Stomach (tissue), 9 donors: ENCODE data around the gene JAML. TPM values are rescaled to one million over a fixed set of nuclear protein-coding genes. Genes with fewer than 3 reads are reported as not detected.
A peak's percentile ranks its signal among the peaks of the same experiment; 100 is the strongest.
"Not testable (repeated sequence)": the region's sequence is repeated elsewhere in the genome, so short reads cannot be mapped to it uniquely, and the experiment has no call there.

Source experiments
- DNase-seq, 2 donors: peaks; one replicate each; pipeline versions ENCODE4 v3.0.0 to v3.0.0-alpha.2; 2013 to 2019
- H3K27ac ChIP-seq, 5 donors: fragments of 200-600 bp in 4 of 5; sonication (generic) in 4 of 5; one replicate each; pipeline ENCODE4 v1.5.1; 2013 to 2019; ENCODE audit warnings: mild to moderate bottlenecking in 1 of 5, moderate library complexity in 1 of 5
- H3K27me3 ChIP-seq, 3 donors: fragments of 200-600 bp; sonication (generic); one replicate each; pipeline ENCODE4 v1.5.1; 2017 to 2019; ENCODE audit warnings: mixed run types in 1 of 3
- H3K36me3 ChIP-seq, 4 donors: fragments of 200-600 bp; sonication (generic); 1 replicate in 3 of 4; 2 replicates in 1 of 4; pipeline ENCODE4 v1.5.1; 2016 to 2019
- H3K4me1 ChIP-seq, 4 donors: fragments of 200-600 bp; sonication (generic); one replicate each; pipeline ENCODE4 v1.5.1; 2016 to 2019
- H3K4me3 ChIP-seq, 4 donors: fragments of 200-600 bp; sonication (generic) in 3 of 4; one replicate each; pipeline ENCODE4 v1.5.1; 2016 to 2019; ENCODE audit warnings: mild to moderate bottlenecking in 1 of 4
- H3K9me3 ChIP-seq, 4 donors: fragments of 200-600 bp; sonication (generic); one replicate each; pipeline ENCODE4 v1.5.1; 2016 to 2019
- EP300 ChIP-seq: sonication (generic); formaldehyde crosslinking; IDR thresholded peaks from one replicate; pipeline ENCODE4 v1.6.1; 2017; ENCODE audit warnings: antibody characterized with exemption
- POLR2A ChIP-seq, 4 donors: fragments of 450-650 bp; IDR thresholded peaks; one replicate each; pipeline ENCODE4 v1.6.1; 2016; ENCODE audit warnings: antibody characterized with exemption in 4 of 4, control low read depth in 2 of 4, mild to moderate bottlenecking in 1 of 4, moderate library complexity in 1 of 4
- POLR2AphosphoS5 ChIP-seq, 3 donors: sonication (generic); formaldehyde crosslinking; IDR thresholded peaks; one replicate each; pipeline ENCODE4 v1.6.1; 2016; ENCODE audit warnings: antibody characterized with exemption in 3 of 3
- WGBS, 5 donors: extraction: QIAGEN DNeasy Blood & Tissue Kit in 3 of 5; methylation state at CpG; one replicate each; pipeline versions ENCODE4 v1.1.5 to v1.1.7; 2013 to 2018; 5-methylcytosine and 5-hydroxymethylcytosine counted together
- intact Hi-C: fragments of 100-400 bp; cut with DNase I; formaldehyde crosslinking; loops from one replicate; pipeline ENCODE4 v1.15.1; 2023; ENCODE audit warnings: low total_unique reads
- polyA plus RNA-seq, 3 donors: library from polyadenylated mRNA; stranded (reverse); fragments of 200-250 nt; gene quantifications; one replicate each; pipeline ENCODE4 v1.2.3, GENCODE V29; 2013
- total RNA-seq, 5 donors: library from RNA; depleted of rRNA; stranded (reverse); fragments of >200 nt; gene quantifications; one replicate each; pipeline versions ENCODE4 v1.1.0 to v1.2.3, GENCODE V29; 2014 to 2016
- TF ChIP-seq, protein P1 (sequence below), 7 experiments: fragments of 450-650 bp in 4 of 7; fragments of 200-600 bp in 3 of 7; sonication (generic) in 3 of 7; IDR thresholded peaks; one replicate each; pipeline ENCODE4 v1.5.1; 2016 to 2019; ENCODE audit warnings: antibody characterized with exemption in 7 of 7, control low read depth in 2 of 7, mild to moderate bottlenecking in 1 of 7
- donor health status: healthy with polysubstance abuse.
- donor health status: Bipolar disorder and iron deficiency.
- donor health status: healthy.

Gene JAML
- total and polyA plus RNA-seq, 8 donors, result 3.7 to 35.0 (median 12.8) TPM

- Histone ChIP-seq H3K4me3 (no peak overlapping the region), H3K9me3 (peaks cover 0 to 7% (median 0%) of the 10 kb centered on the region in 4 donors), H3K4me1 (peaks cover 9 to 36% (median 25%) of the 10 kb centered on the region in 4 donors), H3K27me3 (no peaks in the 10 kb centered on the region), H3K27ac (peak overlapping the region; percentile 31 to 62 (median 60)), H3K36me3 (peaks cover 0 to 6% (median 0%) of the 10 kb centered on the region in 4 donors)
- WGBS, 5 donors, result 19 to 33% (median 24%) methylated on average over 9 to 10 of the region's 10 CpGs
- intact Hi-C loops, result loop anchor here (10.0 kb wide), 1 partner anchor 100 kb away; no protein-coding TSS in a partner anchor
- DNase-seq, result peak; percentile 94
- peak; percentile 63 to 90 (median 70) for TF ChIP-seq POLR2AphosphoS5 (IDR thresholded peaks at IDR 0.05)
- TF ChIP-seq, protein P1, sequence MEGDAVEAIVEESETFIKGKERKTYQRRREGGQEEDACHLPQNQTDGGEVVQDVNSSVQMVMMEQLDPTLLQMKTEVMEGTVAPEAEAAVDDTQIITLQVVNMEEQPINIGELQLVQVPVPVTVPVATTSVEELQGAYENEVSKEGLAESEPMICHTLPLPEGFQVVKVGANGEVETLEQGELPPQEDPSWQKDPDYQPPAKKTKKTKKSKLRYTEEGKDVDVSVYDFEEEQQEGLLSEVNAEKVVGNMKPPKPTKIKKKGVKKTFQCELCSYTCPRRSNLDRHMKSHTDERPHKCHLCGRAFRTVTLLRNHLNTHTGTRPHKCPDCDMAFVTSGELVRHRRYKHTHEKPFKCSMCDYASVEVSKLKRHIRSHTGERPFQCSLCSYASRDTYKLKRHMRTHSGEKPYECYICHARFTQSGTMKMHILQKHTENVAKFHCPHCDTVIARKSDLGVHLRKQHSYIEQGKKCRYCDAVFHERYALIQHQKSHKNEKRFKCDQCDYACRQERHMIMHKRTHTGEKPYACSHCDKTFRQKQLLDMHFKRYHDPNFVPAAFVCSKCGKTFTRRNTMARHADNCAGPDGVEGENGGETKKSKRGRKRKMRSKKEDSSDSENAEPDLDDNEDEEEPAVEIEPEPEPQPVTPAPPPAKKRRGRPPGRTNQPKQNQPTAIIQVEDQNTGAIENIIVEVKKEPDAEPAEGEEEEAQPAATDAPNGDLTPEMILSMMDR (IDR thresholded peaks at IDR 0.05), result no peak
Measured at GRCh38 chr11:118194835-118195627, 29.8 kb downstream of the JAML start.

DNA sequence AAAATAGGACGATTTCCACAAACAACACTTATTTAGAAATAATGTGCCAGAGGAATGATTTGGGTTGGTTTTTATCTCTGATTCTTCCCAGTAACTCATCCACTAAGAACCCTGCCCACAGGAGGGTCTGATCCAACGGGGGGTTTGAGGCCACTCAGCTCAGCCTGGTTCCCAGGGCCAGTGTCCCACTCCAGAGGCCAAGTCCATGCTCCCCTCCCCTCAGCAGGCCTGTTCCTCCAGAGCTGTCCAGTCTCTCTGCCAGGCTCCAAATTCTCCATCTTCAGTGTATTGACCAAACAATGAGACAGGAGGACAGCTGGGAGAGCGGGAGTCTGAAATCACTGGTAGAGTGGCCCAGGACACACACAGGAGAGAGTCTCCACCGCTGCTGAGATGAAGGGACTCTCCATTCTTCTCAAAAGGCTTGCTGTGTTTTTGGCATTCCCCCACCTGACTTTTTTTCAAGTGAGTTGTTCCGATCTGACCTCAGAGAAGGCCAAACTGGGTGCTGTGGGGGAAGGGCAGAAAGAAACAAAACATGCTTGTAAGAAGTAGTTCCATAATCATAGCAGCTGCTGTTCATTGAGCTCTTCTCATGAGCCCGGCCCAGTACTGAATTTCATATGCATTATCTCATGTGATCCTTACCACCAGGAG is 30.8 kb downstream of the JAML start:
- intact Hi-C loops, result loop anchor here (10.0 kb wide), 1 partner anchor 101 kb away; no protein-coding TSS in a partner anchor
- 58 to 74% (median 60%) methylated on average over 6 of the region's 6 CpGs for WGBS, 5 donors
- Histone ChIP-seq H3K36me3 (peaks cover 0 to 6% (median 0%) of the 10 kb centered on the region in 4 donors), H3K4me3 (no peak overlapping the region), H3K9me3 (peaks cover 0 to 7% (median 0%) of the 10 kb centered on the region in 4 donors), H3K27ac (peak overlapping the region in 3 of 5 donors; percentile 3 to 62 (median 60)), H3K4me1 (peaks cover 9 to 36% (median 25%) of the 10 kb centered on the region in 4 donors), H3K27me3 (no peaks in the 10 kb centered on the region)
- no peak for DNase-seq
- TF ChIP-seq POLR2A (IDR thresholded peaks at IDR 0.05) (no peak), POLR2AphosphoS5 (IDR thresholded peaks at IDR 0.05) (no peak), EP300 (no peak)
- TF ChIP-seq, protein P1 (IDR thresholded peaks at IDR 0.05), result no peak

DNA sequence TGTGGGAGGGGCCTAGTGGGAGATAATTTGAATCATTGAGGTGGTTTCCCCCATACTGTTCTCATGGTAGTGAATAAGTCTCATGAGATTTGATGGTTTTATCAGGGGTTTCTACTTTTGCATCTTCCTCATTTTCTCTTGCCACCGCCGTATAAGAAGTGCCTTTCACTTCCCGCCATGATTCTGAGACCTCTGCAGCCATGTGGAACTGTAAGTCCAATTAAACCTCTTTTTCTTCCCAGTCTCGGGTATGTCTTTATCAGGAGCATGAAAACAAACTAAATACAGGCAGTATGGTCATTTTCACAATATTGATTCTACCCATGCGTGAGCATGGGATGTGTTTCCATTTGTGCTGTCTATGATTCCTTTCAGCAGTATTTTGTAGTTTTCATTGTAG is 32.0 kb downstream of the JAML start:
- H3K36me3 ChIP-seq, H3K4me3 ChIP-seq, H3K9me3 ChIP-seq, H3K27me3 ChIP-seq, DNase-seq, H3K27ac ChIP-seq: not testable (repeated sequence)
- WGBS, 5 donors, result 88 to 90% (median 89%) methylated on average over 5 of the region's 5 CpGs
- H3K4me1 ChIP-seq, result peaks cover 9 to 23% (median 18%) of the 10 kb centered on the region in 4 donors
- intact Hi-C loops, result loop anchor here (10.0 kb wide), 1 partner anchor 102 kb away; no protein-coding TSS in a partner anchor

- H3K27ac ChIP-seq, H3K36me3 ChIP-seq, H3K4me3 ChIP-seq, H3K9me3 ChIP-seq, H3K27me3 ChIP-seq, DNase-seq: not testable (repeated sequence)
- intact Hi-C loops, result loop anchor here (10.0 kb wide), 1 partner anchor 104 kb away; no protein-coding TSS in a partner anchor
- 44 to 70% (median 59%) methylated on average over 2 of the region's 2 CpGs for WGBS, 5 donors
- peaks cover 9 to 20% (median 18%) of the 10 kb centered on the region in 4 donors for H3K4me1 ChIP-seq
Measured at GRCh38 chr11:118190942-118191506, 33.8 kb downstream of the JAML start.

- no peak for DNase-seq
- H3K27ac ChIP-seq, result no peak overlapping the region
Measured at GRCh38 chr11:118186346-118187107, 38.3 kb downstream of the JAML start.

More at GRCh38 chr11:118186346-118187107, 38.3 kb downstream of the JAML start:
- 19 to 54% (median 45%) methylated on average over 6 of the region's 6 CpGs for WGBS, 5 donors
- Histone ChIP-seq H3K4me1 (no peaks in the 10 kb centered on the region), H3K36me3 (no peaks in the 10 kb centered on the region), H3K4me3 (no peak overlapping the region), H3K27me3 (peaks cover 0 to 7% (median 0%) of the 10 kb centered on the region in 3 donors), H3K9me3 (peaks cover 0 to 4% (median 0%) of the 10 kb centered on the region in 4 donors)
- intact Hi-C loops, result no loop called here
- TF ChIP-seq POLR2A (IDR thresholded peaks at IDR 0.05) (no peak), POLR2AphosphoS5 (IDR thresholded peaks at IDR 0.05) (no peak), EP300 (no peak)
- TF ChIP-seq, protein P1 (IDR thresholded peaks at IDR 0.05), result no peak
